OCI-LY7 (cell line): ENCODE measurements around the gene RAPGEF6. TPM values are rescaled to one million over a fixed set of nuclear protein-coding genes. Genes with fewer than 3 reads are reported as not detected.

ENCODE experiments used
- BruUV-seq: library from RNA; stranded (reverse); fragments of 400-500 nt; replicated peaks from 2 replicates; lab custom pipeline; 2021; lab: Mats Ljungman, UMichigan
- CTCF ChIA-PET: fragments of 300-600 bp; sonication (Branson Sonifier 250); formaldehyde crosslinking; loops from one replicate; lab custom pipeline; 2022; ENCODE audit warnings: antibody characterized with exemption; ENCODE audit not compliant: unreplicated experiment; lab: Charles Lee
- POLR2A ChIA-PET: fragments of 300-600 bp; sonication (Branson Sonifier 250); formaldehyde crosslinking; loops from one replicate; lab custom pipeline; 2022; ENCODE audit warnings: antibody characterized with exemption; lab: Charles Lee
- DNase-seq: peaks from one replicate; pipeline ENCODE4 v3.0.0-alpha.2; 2015; ENCODE audit warnings: low spot score
- H2AFZ ChIP-seq: fragments of 200-600 bp; sonication (generic), shearing (Covaris generic); 2 replicates; pipeline ENCODE4 v1.6.1; 2014; ENCODE audit warnings: mild to moderate bottlenecking, antibody characterized with exemption, low read length, moderate library complexity
- H3K27ac ChIP-seq: fragments of 200-600 bp; sonication (generic); 2 replicates; pipeline ENCODE4 v1.5.1; 2014; ENCODE audit warnings: mixed run types, low read depth, mild to moderate bottlenecking, moderate library complexity, low read length, inconsistent platforms; ENCODE audit not compliant: poor library complexity, severe bottlenecking
- H3K36me3 ChIP-seq: fragments of 200-600 bp; sonication (generic); 2 replicates; pipeline ENCODE4 v1.6.1; 2014; ENCODE audit warnings: mild to moderate bottlenecking, antibody characterized with exemption, low read length, moderate library complexity, mixed read lengths; ENCODE audit not compliant: insufficient read depth
- H3K4me1 ChIP-seq: fragments of 200-600 bp; sonication (generic); 2 replicates; pipeline ENCODE4 v1.5.1; 2014; ENCODE audit warnings: mild to moderate bottlenecking, low read length; ENCODE audit not compliant: insufficient read depth, poor library complexity, severe bottlenecking
- H3K4me2 ChIP-seq: fragments of 200-600 bp; sonication (generic); 2 replicates; pipeline ENCODE4 v1.6.1; 2014; ENCODE audit warnings: mild to moderate bottlenecking, low read length
- H3K4me3 ChIP-seq: fragments of 200-600 bp; sonication (generic); 2 replicates; pipeline ENCODE4 v1.5.1; 2014; ENCODE audit warnings: mild to moderate bottlenecking, low read depth, low read length; ENCODE audit not compliant: poor library complexity, severe bottlenecking
- H3K79me2 ChIP-seq: fragments of 200-600 bp; sonication (generic); 2 replicates; pipeline ENCODE4 v1.6.1; 2016; ENCODE audit warnings: low read depth, mild to moderate bottlenecking, low read length, moderate library complexity, mixed read lengths; ENCODE audit not compliant: insufficient read depth
- H3K9me2 ChIP-seq: fragments of 200-600 bp; sonication (generic); 2 replicates; pipeline ENCODE4 v1.6.1; 2016; ENCODE audit warnings: mild to moderate bottlenecking, low read length, mixed read lengths; ENCODE audit not compliant: insufficient read depth
- H3K9me3 ChIP-seq: fragments of 200-600 bp; sonication (generic); 2 replicates; pipeline ENCODE4 v1.6.1; 2014; ENCODE audit warnings: mild to moderate bottlenecking, mixed run types, low read length, mixed read lengths
- H4K20me1 ChIP-seq: fragments of 200-600 bp; sonication (generic); 2 replicates; pipeline ENCODE4 v1.6.1; 2014; ENCODE audit warnings: mild to moderate bottlenecking, antibody characterized with exemption, low read length, moderate library complexity, mixed read lengths; ENCODE audit not compliant: insufficient read depth
- EZH2phosphoT487 ChIP-seq: fragments of 200-600 bp; sonication (generic); IDR thresholded peaks from 2 replicates; pipeline ENCODE4 v1.6.1; 2018; ENCODE audit warnings: low read depth, borderline replicate concordance, mild to moderate bottlenecking, mixed run types, antibody characterized with exemption, low read length, moderate library complexity, mixed read lengths
- intact Hi-C: fragments of 100-400 bp; cut with micrococcal nuclease; formaldehyde crosslinking; loops from one replicate; pipeline ENCODE4 v1.10.0; 2022; ENCODE audit not compliant: unreplicated experiment
- small RNA-seq: library from RNA; depleted of rRNA; stranded (forward); fragments of <200 nt; gene quantifications from one replicate; pipeline ENCODE3, GENCODE V24; 2014
- total RNA-seq, 2 experiments: library from RNA; depleted of rRNA in 1 of 2; stranded (reverse); fragments of >200 nt in 1 of 2; shearing (Covaris generic) in 1 of 2; gene quantifications; 2 replicates each; pipeline ENCODE4 v1.2.3, GENCODE V29; 2014 to 2022
- TF ChIP-seq, protein P1 (sequence below): fragments of 200-600 bp; sonication (generic); conservative IDR thresholded peaks from 2 replicates; pipeline ENCODE4 v1.5.1; 2014; ENCODE audit warnings: mild to moderate bottlenecking, antibody characterized with exemption, low read length, moderate library complexity, mixed read lengths

Gene RAPGEF6
- total RNA-seq, 2 experiments from 2014 or later = 39.6 to 50.8 TPM

DNA sequence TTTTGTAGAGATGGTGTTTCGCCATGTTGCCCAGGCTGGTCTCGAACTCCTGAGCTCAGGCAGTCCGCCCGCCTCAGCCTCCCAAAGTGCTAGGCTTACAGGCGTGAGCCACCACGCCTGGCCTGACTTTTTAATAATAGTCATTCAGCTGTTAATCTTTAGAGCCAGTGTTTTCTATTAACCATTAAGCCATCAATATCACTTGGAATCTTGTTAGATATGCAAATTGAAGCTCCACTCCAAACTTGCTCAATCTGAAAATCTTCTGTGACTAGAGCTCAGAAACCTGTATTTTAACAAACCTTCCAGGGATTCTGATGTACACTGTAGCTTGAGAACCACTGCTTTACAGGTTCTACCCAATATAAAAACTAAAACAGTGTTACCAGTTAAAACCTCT lies 257.7 kb downstream of the RAPGEF6 start:
- CTCF ChIA-PET = no interaction called here
- peak overlapping the region; percentile 21; the same call in 1 of the 2 replicates for H3K4me2 ChIP-seq

DNA sequence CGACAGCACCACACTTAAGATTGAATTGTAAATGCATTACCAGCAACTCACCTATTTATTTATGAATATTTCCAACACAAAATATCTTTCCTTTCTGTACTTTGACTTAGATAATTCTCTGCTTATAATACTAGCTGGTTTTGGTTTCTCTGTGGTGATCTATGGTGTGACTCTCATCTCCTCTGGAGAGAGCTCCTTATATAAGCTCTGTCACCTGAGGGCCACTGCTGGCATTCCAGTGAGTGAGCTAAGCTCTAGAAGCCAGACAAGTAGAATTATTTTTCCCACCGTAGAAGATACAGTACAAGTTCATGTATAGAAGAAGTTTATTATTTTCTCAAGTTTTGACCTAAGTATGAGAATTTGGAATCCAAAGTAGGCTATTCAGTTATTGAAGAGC lies 259.7 kb downstream of the RAPGEF6 start:
- intact Hi-C loops = loop anchor here (5.0 kb wide), 1 partner anchor 1053 kb away; no protein-coding TSS in a partner anchor
- no TSS peak for BruUV-seq
- Histone ChIP-seq H3K27ac (peak overlapping the region; percentile 57), H3K79me2 (peaks cover 99% of the 10 kb centered on the region), H3K4me3 (peak overlapping the region; percentile 15), H2AFZ (no peak overlapping the region), H3K9me2 (no peaks in the 10 kb centered on the region), H4K20me1 (no peaks in the 10 kb centered on the region), H3K36me3 (peaks cover 25% of the 10 kb centered on the region), H3K9me3 (0 out of 2 replicates have a peak, but pooled peaks cover 6% of the 10 kb centered on the region), H3K4me1 (peaks cover 64% of the 10 kb centered on the region), H3K4me2 (peak overlapping the region; percentile 55)
- TF ChIP-seq, protein P1, sequence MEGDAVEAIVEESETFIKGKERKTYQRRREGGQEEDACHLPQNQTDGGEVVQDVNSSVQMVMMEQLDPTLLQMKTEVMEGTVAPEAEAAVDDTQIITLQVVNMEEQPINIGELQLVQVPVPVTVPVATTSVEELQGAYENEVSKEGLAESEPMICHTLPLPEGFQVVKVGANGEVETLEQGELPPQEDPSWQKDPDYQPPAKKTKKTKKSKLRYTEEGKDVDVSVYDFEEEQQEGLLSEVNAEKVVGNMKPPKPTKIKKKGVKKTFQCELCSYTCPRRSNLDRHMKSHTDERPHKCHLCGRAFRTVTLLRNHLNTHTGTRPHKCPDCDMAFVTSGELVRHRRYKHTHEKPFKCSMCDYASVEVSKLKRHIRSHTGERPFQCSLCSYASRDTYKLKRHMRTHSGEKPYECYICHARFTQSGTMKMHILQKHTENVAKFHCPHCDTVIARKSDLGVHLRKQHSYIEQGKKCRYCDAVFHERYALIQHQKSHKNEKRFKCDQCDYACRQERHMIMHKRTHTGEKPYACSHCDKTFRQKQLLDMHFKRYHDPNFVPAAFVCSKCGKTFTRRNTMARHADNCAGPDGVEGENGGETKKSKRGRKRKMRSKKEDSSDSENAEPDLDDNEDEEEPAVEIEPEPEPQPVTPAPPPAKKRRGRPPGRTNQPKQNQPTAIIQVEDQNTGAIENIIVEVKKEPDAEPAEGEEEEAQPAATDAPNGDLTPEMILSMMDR = no peak
- no peak for DNase-seq
- ChIA-PET CTCF (no interaction called here), POLR2A (interaction anchor here (0.9 to 3.5 kb wide), 10 partner anchors 9 to 505 kb away, joined by 3 to 27 read pairs (median 4); partner anchors contain the start of gene CDC42SE2)

More for the DNA sequence above, 257.7 kb downstream of the RAPGEF6 start:
- H4K20me1 ChIP-seq = no peaks in the 10 kb centered on the region
- H2AFZ ChIP-seq = no peak overlapping the region
- H3K9me2 ChIP-seq = no peaks in the 10 kb centered on the region
- no peak overlapping the region for H3K4me3 ChIP-seq
- TF ChIP-seq EZH2phosphoT487 = no peak
- TF ChIP-seq, protein P1 = no peak
- peaks cover 94% of the 10 kb centered on the region for H3K79me2 ChIP-seq
- H3K4me1 ChIP-seq = peaks cover 84% of the 10 kb centered on the region
- POLR2A ChIA-PET = interaction anchor here (0.6 to 3.6 kb wide), 5 partner anchors 107 to 718 kb away, joined by 3 to 18 read pairs (median 3); no protein-coding TSS in a partner anchor
- intact Hi-C loops = loop anchor here (5.0 kb wide), 1 partner anchor 1055 kb away; no protein-coding TSS in a partner anchor
- H3K36me3 ChIP-seq = peaks cover 21% of the 10 kb centered on the region
- no TSS peak for BruUV-seq
- H3K27ac ChIP-seq = peak overlapping the region; percentile 87
- H3K9me3 ChIP-seq = no peaks in the 10 kb centered on the region
- DNase-seq = no peak

Small RNA genes within 50 kb of the gene (small RNA-seq; reads per million reads assigned to genes)
- not detected for gene RF02271

Other genes starting within 250 kb of the RAPGEF6 start
- gene FNIP1, start 161.8 kb upstream of the RAPGEF6 start, total RNA-seq (2014; rRNA removed; shearing (Covaris generic)) = 16.1 and 19.4 TPM in 2 replicates
- gene FNIP1, start 161.8 kb upstream of the RAPGEF6 start, total RNA-seq (2022) = 20.0 and 20.6 TPM in 2 replicates